Measurements from ENCODE around the gene KRTAP20-3. TPM values are rescaled to one million over a fixed set of nuclear protein-coding genes. Genes with fewer than 3 reads are reported as not detected.

KRTAP20-3 gene
- total RNA-seq, 1 experiment from 2014 or later = not detected

- H3K4me3 ChIP-seq (replicated peaks in 1 of 2; ENCODE audit: low read depth in 1 of 2, low read length in 2 of 2) = no peak within 1 kb of the TSS
- intact Hi-C loops (cut with micrococcal nuclease) = no loop called here
- H3K4me1 ChIP-seq (ENCODE audit: control insufficient read depth in 1 of 2, insufficient read depth in 2 of 2, low read length in 2 of 2) = no peaks in the 10 kb centered on the region
- no peaks in the 10 kb centered on the region for H3K36me3 ChIP-seq (ENCODE audit: control insufficient read depth in 1 of 2, insufficient read depth in 2 of 2, low read length in 2 of 2)
- no peak within 1 kb of the TSS for H2AFZ ChIP-seq (ENCODE audit: low read depth, low read length, poor library complexity, severe bottlenecking)
- no peaks in the 10 kb centered on the region for H3K27me3 ChIP-seq (ENCODE audit: insufficient read depth, low read length)
- no peaks in the 10 kb centered on the region for H3K9me2 ChIP-seq (ENCODE audit: insufficient read depth)
- CTCF ChIA-PET = no interaction called here
- TF ChIP-seq EZH2 (IDR thresholded peaks at IDR 0.05) (no peak), REST (IDR thresholded peaks at IDR 0.05; ENCODE audit: low read depth) (no peak)
- ATAC-seq = no peak
- H4K20me1 ChIP-seq (ENCODE audit: insufficient read depth) = no peaks in the 10 kb centered on the region
- POLR2A ChIA-PET = no interaction called here
- no peak for DNase-seq (ENCODE audit: low read depth, low spot score)
- H3K4me2 ChIP-seq (ENCODE audit: low read length) = no peak within 1 kb of the TSS
- RAD21 ChIA-PET (ENCODE audit: low non-redundant PET in 1 of 2, low total read pairs in 2 of 2, uncharacterized antibody in 2 of 2, unreplicated experiment in 2 of 2) = no interaction called here
- H3K9me3 ChIP-seq (ENCODE audit: control insufficient read depth in 1 of 2, insufficient read depth in 1 of 2, low read depth in 1 of 2, low read length in 2 of 2) = peaks cover 13 to 20% of the 10 kb centered on the region in 2 experiments; a peak in 2 of 4 replicates
- no TSS peak for BruUV-seq (replicated peaks)
- H3K27ac ChIP-seq (ENCODE audit: low read depth, low read length) = no peak within 1 kb of the TSS
- H3K9ac ChIP-seq (ENCODE audit: low read length) = no peak within 1 kb of the TSS
- H3K79me2 ChIP-seq (ENCODE audit: insufficient read depth, low read length) = no peaks in the 10 kb centered on the region
These were observed 26.5 kb upstream of the KRTAP20-3 start, which contains the start of gene KRTAP20-1 for GRCh38 chr21:30616125-30616524. KRTAP20-1 (plus strand) TSS chr21:30616425; CDS start chr21:30616455, 30 bp downstream.

GRCh38 chr21:30620080-30620479 lies 22.6 kb upstream of the KRTAP20-3 start:
- DNase-seq (ENCODE audit: low read depth, low spot score) (no peak), ATAC-seq (no peak)
- Histone ChIP-seq H3K9me2 (ENCODE audit: insufficient read depth) (no peaks in the 10 kb centered on the region), H3K27me3 (ENCODE audit: insufficient read depth, low read length) (no peaks in the 10 kb centered on the region), H4K20me1 (ENCODE audit: insufficient read depth) (no peaks in the 10 kb centered on the region), H3K27ac (ENCODE audit: low read depth, low read length) (no peak overlapping the region), H3K4me2 (ENCODE audit: low read length) (no peak overlapping the region), H3K4me1 (ENCODE audit: control insufficient read depth in 1 of 2, insufficient read depth in 2 of 2, low read length in 2 of 2) (no peaks in the 10 kb centered on the region), H3K9me3 (ENCODE audit: control insufficient read depth in 1 of 2, insufficient read depth in 1 of 2, low read depth in 1 of 2, low read length in 2 of 2) (peaks cover 14 to 19% of the 10 kb centered on the region in 2 experiments; a peak in 2 of 4 replicates), H3K79me2 (ENCODE audit: insufficient read depth, low read length) (no peaks in the 10 kb centered on the region), H3K36me3 (ENCODE audit: control insufficient read depth in 1 of 2, insufficient read depth in 2 of 2, low read length in 2 of 2) (no peaks in the 10 kb centered on the region), H3K9ac (ENCODE audit: low read length) (no peak overlapping the region), H2AFZ (ENCODE audit: low read depth, low read length, poor library complexity, severe bottlenecking) (no peak overlapping the region), H3K4me3 (replicated peaks in 1 of 2; ENCODE audit: low read depth in 1 of 2, low read length in 2 of 2) (no peak overlapping the region)
- ChIA-PET CTCF (no interaction called here), POLR2A (no interaction called here), RAD21 (ENCODE audit: low non-redundant PET in 1 of 2, low total read pairs in 2 of 2, uncharacterized antibody in 2 of 2, unreplicated experiment in 2 of 2) (no interaction called here)
- no peak for TF ChIP-seq RAD21 (IDR thresholded peaks at IDR 0.05; ENCODE audit: low read depth)
- TF ChIP-seq POLR2AphosphoS5 (IDR thresholded peaks at IDR 0.05; ENCODE audit: low read depth, low read length) = no peak
- intact Hi-C loops (cut with micrococcal nuclease) = no loop called here
- no TSS peak for BruUV-seq (replicated peaks)

Data from HCT116 (cell line).